ENCODE measurements around the gene ENOX1.

GRCh38 chr13:43267916-43268315 lies 518.9 kb downstream of the ENOX1 start:
- TF ChIP-seq CTCF (conservative IDR thresholded peaks at IDR 0.05) (no peak), EZH2 (IDR thresholded peaks at IDR 0.05; ENCODE audit: low read depth) (no peak)
